HG02571 (cell line): ENCODE results near the gene GSTO1.
A peak's percentile ranks its signal among the peaks of the same experiment; 100 is the strongest.
"Not testable (repeated sequence)": the region's sequence is repeated elsewhere in the genome, so short reads cannot be mapped to it uniquely, and the experiment has no call there.

Experiments used
- ATAC-seq: cut with Tn5 transposase; IDR thresholded peaks from one replicate; pipeline ENCODE4 v1.9.1; 2021; ENCODE audit warnings: mild to moderate bottlenecking, moderate library complexity; ENCODE audit not compliant: unreplicated experiment

Gene GSTO1

GRCh38 chr10:104254493-104255310 lies at the start of gene GSTO1:
Gene GSTO1, plus strand, starts transcription at chr10:104254892. Its CDS starts 37 bp downstream, at chr10:104254929.
- ATAC-seq = peak; percentile 72

DNA sequence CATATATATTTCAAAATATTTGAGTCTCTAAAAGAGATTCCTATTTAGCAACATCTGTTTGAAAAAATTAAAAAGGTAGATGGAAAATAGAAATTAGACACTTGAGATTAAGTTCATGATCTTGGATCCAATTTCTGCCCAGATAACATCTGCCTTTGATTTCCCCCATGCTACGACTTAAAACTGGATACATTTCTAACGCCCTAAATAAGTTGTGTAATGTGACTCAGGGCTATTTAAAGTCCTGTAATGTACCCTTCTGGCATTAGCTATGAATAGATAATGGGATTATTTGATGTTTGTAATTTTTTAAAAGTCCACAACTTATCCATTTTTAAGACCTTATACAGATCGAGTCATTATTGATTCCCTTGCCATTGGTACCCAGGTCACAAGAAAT lies 46.0 kb upstream of the GSTO1 start:
- ATAC-seq = no peak

- ATAC-seq = no peak
These were observed 45.0 kb upstream of the GSTO1 start for GRCh38 chr10:104209575-104210198.

GRCh38 chr10:104216631-104217030 lies 38.1 kb upstream of the GSTO1 start:
- no peak for ATAC-seq

GRCh38 chr10:104218751-104219150 lies 35.9 kb upstream of the GSTO1 start:
- no peak for ATAC-seq

DNA sequence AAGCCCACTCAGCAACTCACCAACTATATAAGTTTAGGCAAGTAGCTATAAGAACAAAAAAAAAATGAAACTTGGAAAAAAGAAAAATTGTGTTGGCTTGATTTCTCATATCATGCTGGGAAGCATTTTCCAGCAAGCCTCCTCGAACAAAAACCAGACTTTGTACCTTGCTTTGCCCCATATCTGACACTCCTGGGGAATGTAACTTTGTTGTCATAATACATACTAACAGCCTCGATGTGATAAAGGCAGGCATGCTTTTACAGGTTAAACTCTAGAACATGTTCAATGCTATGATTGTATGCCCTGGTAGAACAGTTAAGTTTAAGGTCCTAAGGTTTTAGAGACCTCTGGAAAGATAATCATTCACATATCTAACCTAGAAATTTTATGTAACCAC lies 34.2 kb upstream of the GSTO1 start:
- no peak for ATAC-seq

- ATAC-seq = no peak
These were observed 31.4 kb upstream of the GSTO1 start for GRCh38 chr10:104223304-104223703.

- ATAC-seq = no peak
These were observed 24.2 kb upstream of the GSTO1 start for GRCh38 chr10:104230490-104230889.

DNA sequence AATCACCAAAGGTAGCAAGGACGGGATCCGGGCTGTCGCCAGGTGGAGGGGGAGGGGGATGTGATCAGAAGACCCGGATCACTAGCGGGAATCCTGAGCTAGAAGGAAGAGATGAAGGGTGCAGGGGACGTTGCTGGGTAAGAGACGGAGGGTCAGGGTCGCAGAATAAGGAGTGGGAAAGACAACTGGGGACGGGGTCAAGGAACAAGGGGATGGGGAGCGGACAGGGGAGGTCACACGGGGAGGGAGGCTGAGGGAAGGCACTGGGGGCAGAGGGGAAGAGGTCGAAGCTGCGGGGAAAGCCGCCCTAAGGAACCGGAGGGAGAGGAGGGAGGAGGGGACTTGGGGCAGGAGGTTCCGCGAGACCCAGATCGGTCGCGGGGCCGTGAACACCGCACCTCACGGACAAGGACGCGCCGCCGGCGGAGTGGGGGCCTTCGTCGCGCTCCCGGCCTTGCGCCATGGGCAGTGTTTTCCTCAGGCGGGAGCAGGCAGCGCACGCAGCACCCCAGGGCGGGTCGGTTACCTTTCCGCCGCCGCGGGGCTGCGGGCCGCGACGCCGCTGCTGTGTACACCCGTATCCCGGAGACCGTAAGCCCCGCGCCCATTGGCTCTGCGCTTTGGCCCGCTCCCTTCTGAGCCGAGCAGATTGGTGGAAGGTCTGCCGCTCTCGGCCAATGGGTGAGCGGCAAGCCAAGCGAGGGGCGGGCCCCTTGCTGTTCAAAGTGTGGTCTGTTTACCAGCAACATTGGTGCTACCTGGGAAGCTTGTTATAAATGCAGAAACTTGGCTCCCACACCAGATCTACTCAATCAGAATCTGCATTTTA lies 22.7 kb upstream of the GSTO1 start, which contains the start of gene CFAP43:
Gene CFAP43 (minus strand): TSS at position 581 of the 829 bp plus-strand sequence. CDS start 118 bp downstream, at position 463.
- peak; percentile 100 for ATAC-seq

GRCh38 chr10:104232613-104233102 lies 22.0 kb upstream of the GSTO1 start:
- no peak for ATAC-seq

DNA sequence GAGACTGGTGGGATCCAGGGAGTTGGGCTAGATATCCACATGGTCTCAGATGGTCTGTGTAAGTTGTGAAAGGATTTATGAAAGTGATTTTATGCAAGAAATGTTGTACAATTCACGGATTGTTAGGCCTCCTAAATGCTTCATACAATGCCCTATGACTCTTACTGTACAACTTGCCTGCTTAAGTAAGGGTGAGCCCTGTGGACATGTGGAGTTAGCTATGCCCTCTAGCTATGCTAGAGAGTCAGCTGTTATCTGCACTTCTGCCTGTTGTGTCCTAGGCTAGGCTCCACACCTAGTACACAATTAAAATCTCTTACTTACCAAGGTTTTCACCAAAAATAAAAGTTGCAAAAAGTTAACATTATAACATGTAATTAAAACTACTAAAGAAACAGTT lies 20.9 kb upstream of the GSTO1 start:
- no peak for ATAC-seq

DNA sequence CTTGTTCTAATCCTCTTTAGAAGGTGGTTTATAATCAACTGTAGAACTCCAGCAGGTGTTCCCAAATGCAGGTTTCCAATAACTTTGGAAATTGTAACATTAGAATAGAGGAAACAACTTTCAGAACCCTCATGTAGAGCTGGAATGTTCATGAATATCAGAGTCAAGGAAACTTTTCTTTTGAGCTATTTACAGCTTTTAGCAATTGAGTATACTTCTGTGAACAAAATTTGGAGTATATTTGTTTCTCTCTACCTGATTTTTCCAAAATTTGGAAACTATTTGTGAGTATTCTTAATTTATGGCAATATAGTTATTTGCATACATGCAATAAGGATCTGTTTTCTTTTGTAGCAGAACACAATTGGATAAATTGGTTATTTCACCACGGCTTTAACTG lies 19.8 kb upstream of the GSTO1 start:
- ATAC-seq = no peak

GRCh38 chr10:104235801-104236200 lies 18.9 kb upstream of the GSTO1 start:
- no peak for ATAC-seq

DNA sequence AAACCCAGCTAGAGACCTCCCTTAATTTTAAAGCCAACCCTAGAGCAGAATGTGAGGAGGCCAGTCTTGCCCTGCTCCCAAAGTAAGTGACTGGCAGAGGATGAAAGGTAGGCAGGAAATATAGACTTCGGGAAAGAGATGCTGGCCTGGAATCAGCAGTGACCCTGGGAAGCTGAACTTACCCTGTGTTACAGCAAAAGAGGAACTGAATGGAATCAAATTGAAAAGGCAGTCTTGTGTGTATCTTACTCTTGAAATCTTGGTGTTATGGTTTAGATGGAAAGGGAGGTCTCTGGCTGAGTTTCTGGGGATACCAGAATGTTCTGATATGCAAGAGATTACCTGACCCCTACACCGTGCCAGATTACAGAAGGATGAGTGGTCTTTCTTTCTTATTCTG lies 14.6 kb upstream of the GSTO1 start:
- ATAC-seq = no peak

DNA sequence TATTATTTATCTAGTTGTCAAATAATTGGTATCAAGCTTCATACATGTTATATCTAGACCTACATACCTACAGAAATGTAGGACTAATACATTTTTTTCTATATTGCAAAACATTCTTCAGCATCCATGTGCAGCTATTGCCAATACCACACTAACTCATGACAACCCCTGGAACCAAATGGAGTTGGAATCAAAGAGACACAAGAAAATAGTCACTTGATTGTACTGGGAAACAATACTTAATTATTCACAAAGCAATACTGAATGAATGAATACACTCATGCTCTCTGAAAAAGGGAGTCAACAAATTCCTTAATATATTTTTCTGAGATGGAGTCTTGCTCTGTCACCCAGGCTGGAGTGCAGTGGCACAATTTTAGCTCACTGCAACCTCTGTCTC lies 12.1 kb upstream of the GSTO1 start:
- no peak for ATAC-seq

DNA sequence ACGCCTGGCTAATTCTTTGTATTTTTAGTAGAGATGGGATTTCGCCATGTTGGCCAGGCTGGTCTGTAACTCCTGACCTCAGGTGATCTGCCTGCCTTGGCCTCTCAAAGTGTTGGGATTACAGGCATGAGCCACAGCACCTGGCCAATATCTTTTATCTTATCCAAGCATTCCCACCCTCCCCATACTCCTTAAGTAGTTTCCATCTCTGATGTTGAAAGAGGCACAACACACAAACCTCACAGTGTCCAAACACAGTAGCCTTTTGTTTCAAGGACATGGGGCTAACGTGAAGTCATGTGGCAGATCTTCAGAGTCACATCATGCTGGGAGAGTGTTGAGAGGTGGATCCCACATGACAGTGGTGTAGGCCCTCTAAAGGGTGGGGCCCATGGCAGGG lies 11.7 kb upstream of the GSTO1 start:
- not testable (repeated sequence) for ATAC-seq

- ATAC-seq = no peak
These were observed 11.2 kb upstream of the GSTO1 start for GRCh38 chr10:104243512-104243911.

DNA sequence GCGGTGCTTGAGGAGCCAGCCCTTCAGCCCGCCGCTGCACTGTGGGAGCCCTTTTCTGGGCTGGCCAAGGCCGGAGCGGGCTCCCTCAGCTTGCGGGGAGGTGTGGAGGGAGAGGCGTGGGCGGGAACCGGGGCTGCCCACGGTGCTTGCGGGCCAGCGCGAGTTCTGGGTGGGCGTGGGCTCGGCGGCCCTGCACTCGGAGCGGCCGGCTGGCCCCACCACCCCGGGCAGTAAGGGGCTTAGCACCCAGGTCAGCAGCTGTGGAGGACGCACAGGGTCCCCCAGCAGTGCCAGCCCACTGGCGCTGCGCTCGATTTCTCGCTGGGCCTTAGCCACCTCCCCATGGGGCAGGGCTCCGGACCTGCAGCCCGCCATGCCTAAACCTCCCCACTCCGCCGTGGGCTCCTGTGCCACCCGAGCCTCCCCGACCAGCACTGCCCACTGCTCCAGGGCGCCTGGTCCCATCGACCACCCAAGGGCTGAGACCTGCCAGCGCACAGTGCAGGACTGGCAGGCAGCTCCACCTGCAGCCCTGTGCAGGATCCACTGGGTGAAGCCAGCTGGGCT lies 9.5 kb upstream of the GSTO1 start:
- ATAC-seq = no peak

DNA sequence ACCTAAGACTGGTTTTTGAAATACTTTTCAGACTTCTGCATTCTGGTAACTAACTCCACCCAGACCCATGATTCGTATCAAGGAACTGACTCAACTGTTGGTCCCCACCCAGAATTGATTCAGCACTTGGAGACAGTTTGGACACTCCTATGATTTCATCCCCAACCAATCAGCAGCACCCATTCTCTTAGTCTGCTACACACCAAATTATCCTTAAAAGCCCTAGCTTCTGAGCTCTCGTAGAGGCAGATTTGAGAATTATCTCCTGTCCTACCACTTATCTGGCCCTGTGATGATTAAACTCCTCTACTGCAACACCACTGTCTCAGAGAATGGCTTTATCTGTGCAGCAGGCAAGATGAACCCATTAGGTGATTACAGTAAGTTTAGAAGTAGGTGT lies 7.7 kb upstream of the GSTO1 start:
- ATAC-seq = no peak

GRCh38 chr10:104247513-104248146 lies 7.1 kb upstream of the GSTO1 start:
- no peak for ATAC-seq
